HG03025 (cell line): Measurements from ENCODE around the gene MAST2.
"Not testable (repeated sequence)": the region's sequence is repeated elsewhere in the genome, so short reads cannot be mapped to it uniquely, and the experiment has no call there.

ENCODE experiments used
- ATAC-seq: cut with Tn5 transposase; IDR thresholded peaks from one replicate; pipeline ENCODE4 v1.9.1; 2021; ENCODE audit warnings: mild to moderate bottlenecking, moderate library complexity; ENCODE audit not compliant: unreplicated experiment, low FRiP score

The MAST2 gene

GRCh38 chr1:46044116-46044515 lies 240.7 kb downstream of the MAST2 start:
- ATAC-seq = no peak

- no peak for ATAC-seq
Observed at GRCh38 chr1:46053734-46054133, 250.3 kb downstream of the MAST2 start.

- no peak for ATAC-seq
Observed at GRCh38 chr1:46056325-46056724, 252.9 kb downstream of the MAST2 start.

- not testable (repeated sequence) for ATAC-seq
Observed at GRCh38 chr1:46057215-46057614, 253.8 kb downstream of the MAST2 start.

GRCh38 chr1:46057781-46058180 lies 254.4 kb downstream of the MAST2 start:
- no peak for ATAC-seq

- ATAC-seq = no peak
Observed at GRCh38 chr1:46058936-46059335, 255.5 kb downstream of the MAST2 start.

- no peak for ATAC-seq
Observed at GRCh38 chr1:46061146-46061545, 257.7 kb downstream of the MAST2 start.

GRCh38 chr1:46062651-46063319 lies 259.4 kb downstream of the MAST2 start:
- ATAC-seq = no peak

GRCh38 chr1:46064708-46065107 lies 261.3 kb downstream of the MAST2 start:
- ATAC-seq = no peak

GRCh38 chr1:46065405-46065804 lies 262.0 kb downstream of the MAST2 start:
- no peak for ATAC-seq

GRCh38 chr1:46067652-46068051 lies 264.2 kb downstream of the MAST2 start:
- ATAC-seq = no peak

GRCh38 chr1:46068525-46068924 lies 265.1 kb downstream of the MAST2 start:
- ATAC-seq = no peak

- ATAC-seq = no peak
Observed at GRCh38 chr1:46070164-46070814, 266.9 kb downstream of the MAST2 start.

- no peak for ATAC-seq
Observed at GRCh38 chr1:46072975-46073374, 269.6 kb downstream of the MAST2 start.

- ATAC-seq = no peak
Observed at GRCh38 chr1:46076343-46076742, 272.9 kb downstream of the MAST2 start.

GRCh38 chr1:46077644-46078043 lies 274.2 kb downstream of the MAST2 start:
- ATAC-seq = no peak

GRCh38 chr1:46080257-46080656 lies 276.8 kb downstream of the MAST2 start:
- ATAC-seq = no peak

- ATAC-seq = no peak
Observed at GRCh38 chr1:46081206-46081605, 277.8 kb downstream of the MAST2 start.

GRCh38 chr1:46081619-46082018 lies 278.2 kb downstream of the MAST2 start:
- ATAC-seq = no peak

GRCh38 chr1:46083579-46083978 lies 280.2 kb downstream of the MAST2 start:
- ATAC-seq = no peak

- ATAC-seq = no peak
Observed at GRCh38 chr1:46084553-46085451, 281.4 kb downstream of the MAST2 start.
